ENCODE data around the gene STXBP6.

GRCh38 chr14:24956104-24956503 is 93.8 kb downstream of the STXBP6 start:
- TF ChIP-seq CTCF (IDR thresholded peaks at IDR 0.05; ENCODE audit: low read depth, low read length) (no peak), EZH2phosphoT487 (IDR thresholded peaks at IDR 0.05; ENCODE audit: low read depth) (no peak)
